T-helper 1 cell treated with Interleukin-12 subunit alpha and Interleukin-12 subunit beta and Interleukin-4 antibody, amounts not matched to agents 30 ng/mL and 1 ng/mL, for 36 hours (primary cell): ENCODE data around the gene ITGB5. TPM values are rescaled to one million over a fixed set of nuclear protein-coding genes. Genes with fewer than 3 reads are reported as not detected.
"Not testable (repeated sequence)": the region's sequence is repeated elsewhere in the genome, so short reads cannot be mapped to it uniquely, and the experiment has no call there.

Experiments
- intact Hi-C: fragments of 100-400 bp; cut with micrococcal nuclease; formaldehyde crosslinking; loops from one replicate; pipeline ENCODE4 v1.15.1; 2024
- total RNA-seq: library from RNA; stranded (reverse); gene quantifications from 2 replicates; pipeline ENCODE4 v1.2.3, GENCODE V29; 2022

Gene ITGB5
- total RNA-seq, 1 donor from 2014 or later: 0.59 TPM

GRCh38 chr3:124837065-124837464, 50.1 kb downstream of the ITGB5 start:
- intact Hi-C loops: no loop called here

GRCh38 chr3:124836448-124836847, 50.7 kb downstream of the ITGB5 start:
- intact Hi-C loops: no loop called here

GRCh38 chr3:124834723-124835718, 52.1 kb downstream of the ITGB5 start:
- intact Hi-C loops: no loop called here

GRCh38 chr3:124833710-124834332, 53.3 kb downstream of the ITGB5 start:
- intact Hi-C loops: no loop called here

- intact Hi-C loops: no loop called here
These were observed 54.1 kb downstream of the ITGB5 start for GRCh38 chr3:124832782-124833709.

- intact Hi-C loops: no loop called here
These were observed 55.5 kb downstream of the ITGB5 start for GRCh38 chr3:124831628-124832199.

GRCh38 chr3:124829819-124830554, 57.2 kb downstream of the ITGB5 start:
- intact Hi-C loops: no loop called here

- intact Hi-C loops: no loop called here
These were observed 57.9 kb downstream of the ITGB5 start for GRCh38 chr3:124829178-124829818.

- intact Hi-C loops: not testable (repeated sequence)
These were observed 59.5 kb downstream of the ITGB5 start for GRCh38 chr3:124827476-124828206.

GRCh38 chr3:124826703-124827102, 60.5 kb downstream of the ITGB5 start:
- intact Hi-C loops: no loop called here

GRCh38 chr3:124824286-124824915, 62.8 kb downstream of the ITGB5 start:
- intact Hi-C loops: no loop called here

GRCh38 chr3:124823648-124824047, 63.5 kb downstream of the ITGB5 start:
- intact Hi-C loops: no loop called here

- intact Hi-C loops: no loop called here
These were observed 64.0 kb downstream of the ITGB5 start for GRCh38 chr3:124823206-124823605.

- intact Hi-C loops: no loop called here
These were observed 65.8 kb downstream of the ITGB5 start for GRCh38 chr3:124821356-124821755.

GRCh38 chr3:124818398-124819091, 68.6 kb downstream of the ITGB5 start:
- intact Hi-C loops: no loop called here

- intact Hi-C loops: no loop called here
These were observed 70.1 kb downstream of the ITGB5 start for GRCh38 chr3:124817079-124817478.

GRCh38 chr3:124816206-124816605, 71.0 kb downstream of the ITGB5 start:
- intact Hi-C loops: no loop called here

GRCh38 chr3:124815781-124816180, 71.4 kb downstream of the ITGB5 start:
- intact Hi-C loops: no loop called here
